GM23338 (cell line): ENCODE data around the gene SMIM31. TPM values are rescaled to one million over a fixed set of nuclear protein-coding genes. Genes with fewer than 3 reads are reported as not detected.

ENCODE experiments used
- ATAC-seq: fragments of 200-7000 bp; cut with Tn5 transposase; 3 replicates; pipeline ENCODE4 v1.9.1; 2020
- DNase-seq: peaks from one replicate; pipeline ENCODE4 v3.0.0-alpha.2; 2015; ENCODE audit warnings: low spot score
- H2AFZ ChIP-seq: fragments of 200-600 bp; sonication (generic); 2 replicates; pipeline ENCODE4 v1.8.0; 2016; ENCODE audit warnings: antibody characterized with exemption, mild to moderate bottlenecking, moderate library complexity
- H3F3A ChIP-seq: fragments of 200-600 bp; sonication (generic); replicated peaks from 2 replicates; pipeline ENCODE4 v1.8.0; 2017; ENCODE audit warnings: antibody characterized with exemption, mixed run types, low read depth
- H3K27ac ChIP-seq: fragments of 200-600 bp; sonication (generic); 2 replicates; pipeline ENCODE4 v1.6.1; 2016; ENCODE audit warnings: low read depth
- H3K27me3 ChIP-seq: fragments of 200-600 bp; sonication (generic); 2 replicates; pipeline ENCODE4 v1.8.0; 2016; ENCODE audit warnings: mild to moderate bottlenecking, mixed run types, moderate library complexity; ENCODE audit not compliant: insufficient read depth
- H3K36me3 ChIP-seq: fragments of 200-600 bp; sonication (generic); 2 replicates; pipeline ENCODE4 v1.8.0; 2016; ENCODE audit warnings: mild to moderate bottlenecking; ENCODE audit not compliant: insufficient read depth
- H3K4me1 ChIP-seq: fragments of 200-600 bp; sonication (generic); 2 replicates; pipeline ENCODE4 v1.8.0; 2016; ENCODE audit warnings: mild to moderate bottlenecking, moderate library complexity; ENCODE audit not compliant: insufficient read depth
- H3K4me2 ChIP-seq: fragments of 200-600 bp; sonication (generic); 2 replicates; pipeline ENCODE4 v1.7.1; 2017; ENCODE audit warnings: mixed run types
- H3K4me3 ChIP-seq: fragments of 200-600 bp; sonication (generic); 2 replicates; pipeline ENCODE4 v1.6.1; 2016; ENCODE audit warnings: mixed run types
- H3K79me2 ChIP-seq: fragments of 200-600 bp; sonication (generic); replicated peaks from 2 replicates; pipeline ENCODE4 v1.8.0; 2017; ENCODE audit warnings: mild to moderate bottlenecking; ENCODE audit not compliant: insufficient read depth
- H3K9me2 ChIP-seq: fragments of 200-600 bp; sonication (generic); 2 replicates; pipeline ENCODE4 v1.8.0; 2017; ENCODE audit not compliant: insufficient read depth
- H4K20me1 ChIP-seq: fragments of 200-600 bp; sonication (generic); replicated peaks from 2 replicates; pipeline ENCODE4 v1.8.0; 2017; ENCODE audit warnings: mild to moderate bottlenecking; ENCODE audit not compliant: insufficient read depth
- H3K27ac Mint-ChIP-seq: 2 replicates; pipeline ENCODE4 v1.8.0; 2020; ENCODE audit warnings: inconsistent platforms, mild to moderate bottlenecking, moderate library complexity, mixed read lengths
- H3K27me3 Mint-ChIP-seq: 3 replicates; pipeline ENCODE4 v1.8.0; 2022; ENCODE audit warnings: low read depth, mild to moderate bottlenecking, moderate library complexity, mixed read lengths, inconsistent platforms; ENCODE audit not compliant: insufficient read depth, poor library complexity
- H3K36me3 Mint-ChIP-seq: 3 replicates; pipeline ENCODE4 v1.8.0; 2021; ENCODE audit warnings: low read depth, mild to moderate bottlenecking, inconsistent platforms, moderate library complexity, mixed read lengths
- H3K4me1 Mint-ChIP-seq: 3 replicates; pipeline ENCODE4 v1.8.0; 2020; ENCODE audit warnings: mild to moderate bottlenecking, inconsistent platforms, mixed read lengths
- H3K4me3 Mint-ChIP-seq: 3 replicates; pipeline ENCODE4 v1.8.0; 2021; ENCODE audit warnings: moderate library complexity, mild to moderate bottlenecking, inconsistent platforms, mixed read lengths
- H3K9me3 Mint-ChIP-seq: 3 replicates; pipeline ENCODE4 v1.8.0; 2020; ENCODE audit warnings: moderate library complexity, mild to moderate bottlenecking, inconsistent platforms, mixed read lengths
- CREB1 ChIP-seq: fragments of 250-450 bp; sonication (Bioruptor Pico); IDR thresholded peaks from 2 replicates; pipeline ENCODE4 v1.5.0; 2020; ENCODE audit warnings: low read depth, mild to moderate bottlenecking, moderate library complexity
- CTCF ChIP-seq, 2 experiments: fragments of 200-600 bp in 1 of 2; sonication (generic) in 1 of 2; conservative IDR thresholded peaks; 2 replicates each; pipeline versions ENCODE4 v1.5.1 to v1.6.1; 2016 to 2017; ENCODE audit warnings: antibody characterized with exemption in 2 of 2, low read depth in 2 of 2, mild to moderate bottlenecking in 2 of 2, moderate library complexity in 1 of 2
- ETS1 ChIP-seq: IDR thresholded peaks from 2 replicates; pipeline ENCODE4 v1.6.1; 2016; ENCODE audit warnings: antibody characterized with exemption
- EZH2 ChIP-seq: fragments of 200-600 bp; sonication (generic); IDR thresholded peaks from one replicate; pipeline ENCODE4 v1.8.0; 2017; ENCODE audit warnings: antibody characterized with exemption, mild to moderate bottlenecking, low read depth; ENCODE audit not compliant: unreplicated experiment
- EZH2phosphoT487 ChIP-seq: fragments of 200-600 bp; sonication (generic); IDR thresholded peaks from one replicate; pipeline ENCODE4 v1.8.1; 2018; ENCODE audit warnings: antibody characterized with exemption; ENCODE audit not compliant: unreplicated experiment
- JUNB ChIP-seq: IDR thresholded peaks from one replicate; pipeline ENCODE4 v1.6.1; 2016; ENCODE audit warnings: antibody characterized with exemption; ENCODE audit not compliant: unreplicated experiment
- NANOG ChIP-seq: IDR thresholded peaks from 2 replicates; pipeline ENCODE4 v1.6.1; 2016; ENCODE audit warnings: antibody characterized with exemption, borderline replicate concordance
- POLR2AphosphoS5 ChIP-seq: IDR thresholded peaks from 2 replicates; pipeline ENCODE4 v1.6.1; 2016; ENCODE audit warnings: antibody characterized with exemption, low read depth
- REST ChIP-seq: IDR thresholded peaks from one replicate; pipeline ENCODE4 v1.6.1; 2018; ENCODE audit warnings: antibody characterized with exemption; ENCODE audit not compliant: unreplicated experiment
- STAT1 ChIP-seq: IDR thresholded peaks from one replicate; pipeline ENCODE4 v1.6.1; 2016; ENCODE audit warnings: antibody characterized with exemption; ENCODE audit not compliant: unreplicated experiment
- ZNF114 ChIP-seq: fragments of 250-450 bp; sonication (Bioruptor Pico); IDR thresholded peaks from 2 replicates; pipeline ENCODE4 v1.5.0; 2020; ENCODE audit warnings: mild to moderate bottlenecking, moderate library complexity
- ZNF331 ChIP-seq: fragments of 250-450 bp; sonication (Bioruptor Pico); IDR thresholded peaks from 2 replicates; pipeline ENCODE4 v1.5.0; 2020; ENCODE audit warnings: low read depth, mild to moderate bottlenecking, moderate library complexity
- polyA plus RNA-seq: library from polyadenylated mRNA; unstranded; fragments of >200 nt; fragmentation: Nextera tagmentation; extraction: Ambion mirVana; gene quantifications from 2 replicates; pipeline ENCODE4 v1.2.1, GENCODE V29; 2016
- total RNA-seq: library from RNA; depleted of rRNA; stranded (reverse); fragments of >200 nt; shearing (Covaris generic); gene quantifications from 2 replicates; pipeline ENCODE4 v1.2.3, GENCODE V29; 2014
- TF ChIP-seq, protein P1 (sequence below): fragments of 250-450 bp; sonication (Bioruptor Pico); IDR thresholded peaks from 2 replicates; pipeline ENCODE4 v1.5.0; 2020; ENCODE audit warnings: mild to moderate bottlenecking, moderate library complexity

Gene SMIM31
- total and polyA plus RNA-seq, 2 experiments from 2014 or later: not detected

DNA sequence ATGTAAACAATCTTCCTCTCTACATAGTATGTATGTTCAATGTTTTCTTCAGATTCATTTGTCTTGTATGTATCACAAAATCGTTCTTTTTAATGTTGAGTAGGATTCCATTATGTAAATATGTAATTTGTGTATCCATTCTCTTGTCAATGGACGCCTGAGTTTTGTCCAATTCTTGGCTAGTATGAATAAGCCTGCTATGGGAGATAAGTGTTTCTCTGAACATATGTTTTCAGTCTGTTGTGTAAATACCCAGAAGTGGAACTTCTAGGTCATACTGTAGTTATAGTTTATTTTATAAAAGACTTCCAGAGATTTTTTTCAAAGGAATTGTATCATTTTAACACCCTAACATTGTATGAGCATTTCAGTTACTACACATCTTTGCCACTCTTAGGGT is 2.8 kb downstream of the SMIM31 start:
- Histone ChIP-seq H2AFZ (no peak overlapping the region), H3K27me3 (no peaks in the 10 kb centered on the region), H4K20me1 (no peaks in the 10 kb centered on the region), H3K4me2 (no peak overlapping the region), H3K36me3 (0 out of 2 replicates have a peak, but pooled peaks cover 7% of the 10 kb centered on the region), H3K4me3 (no peak overlapping the region), H3K4me1 (no peaks in the 10 kb centered on the region), H3K79me2 (no peaks in the 10 kb centered on the region), H3K27ac (no peak overlapping the region), H3K9me2 (no peaks in the 10 kb centered on the region), H3F3A (no peaks in the 10 kb centered on the region)
- H3K4me1 Mint-ChIP-seq: no peaks in the 10 kb centered on the region
- H3K36me3 Mint-ChIP-seq: peaks cover 12% of the 10 kb centered on the region; the same call in 2 of the 3 replicates
- no peak for TF ChIP-seq ZNF114 (CRISPR knock-in tag)
- TF ChIP-seq STAT1: no peak
- TF ChIP-seq NANOG: no peak
- no peak for TF ChIP-seq JUNB
- TF ChIP-seq EZH2phosphoT487: no peak
- TF ChIP-seq ZNF331: no peak
- no peak for TF ChIP-seq CTCF (conservative IDR thresholded peaks at IDR 0.05; ENCODE audit: low read depth in 2 of 2)
- no peak for TF ChIP-seq CREB1 (CRISPR knock-in tag)
- TF ChIP-seq POLR2AphosphoS5: no peak
- TF ChIP-seq EZH2: no peak
- TF ChIP-seq REST: no peak
- TF ChIP-seq, protein P1, sequence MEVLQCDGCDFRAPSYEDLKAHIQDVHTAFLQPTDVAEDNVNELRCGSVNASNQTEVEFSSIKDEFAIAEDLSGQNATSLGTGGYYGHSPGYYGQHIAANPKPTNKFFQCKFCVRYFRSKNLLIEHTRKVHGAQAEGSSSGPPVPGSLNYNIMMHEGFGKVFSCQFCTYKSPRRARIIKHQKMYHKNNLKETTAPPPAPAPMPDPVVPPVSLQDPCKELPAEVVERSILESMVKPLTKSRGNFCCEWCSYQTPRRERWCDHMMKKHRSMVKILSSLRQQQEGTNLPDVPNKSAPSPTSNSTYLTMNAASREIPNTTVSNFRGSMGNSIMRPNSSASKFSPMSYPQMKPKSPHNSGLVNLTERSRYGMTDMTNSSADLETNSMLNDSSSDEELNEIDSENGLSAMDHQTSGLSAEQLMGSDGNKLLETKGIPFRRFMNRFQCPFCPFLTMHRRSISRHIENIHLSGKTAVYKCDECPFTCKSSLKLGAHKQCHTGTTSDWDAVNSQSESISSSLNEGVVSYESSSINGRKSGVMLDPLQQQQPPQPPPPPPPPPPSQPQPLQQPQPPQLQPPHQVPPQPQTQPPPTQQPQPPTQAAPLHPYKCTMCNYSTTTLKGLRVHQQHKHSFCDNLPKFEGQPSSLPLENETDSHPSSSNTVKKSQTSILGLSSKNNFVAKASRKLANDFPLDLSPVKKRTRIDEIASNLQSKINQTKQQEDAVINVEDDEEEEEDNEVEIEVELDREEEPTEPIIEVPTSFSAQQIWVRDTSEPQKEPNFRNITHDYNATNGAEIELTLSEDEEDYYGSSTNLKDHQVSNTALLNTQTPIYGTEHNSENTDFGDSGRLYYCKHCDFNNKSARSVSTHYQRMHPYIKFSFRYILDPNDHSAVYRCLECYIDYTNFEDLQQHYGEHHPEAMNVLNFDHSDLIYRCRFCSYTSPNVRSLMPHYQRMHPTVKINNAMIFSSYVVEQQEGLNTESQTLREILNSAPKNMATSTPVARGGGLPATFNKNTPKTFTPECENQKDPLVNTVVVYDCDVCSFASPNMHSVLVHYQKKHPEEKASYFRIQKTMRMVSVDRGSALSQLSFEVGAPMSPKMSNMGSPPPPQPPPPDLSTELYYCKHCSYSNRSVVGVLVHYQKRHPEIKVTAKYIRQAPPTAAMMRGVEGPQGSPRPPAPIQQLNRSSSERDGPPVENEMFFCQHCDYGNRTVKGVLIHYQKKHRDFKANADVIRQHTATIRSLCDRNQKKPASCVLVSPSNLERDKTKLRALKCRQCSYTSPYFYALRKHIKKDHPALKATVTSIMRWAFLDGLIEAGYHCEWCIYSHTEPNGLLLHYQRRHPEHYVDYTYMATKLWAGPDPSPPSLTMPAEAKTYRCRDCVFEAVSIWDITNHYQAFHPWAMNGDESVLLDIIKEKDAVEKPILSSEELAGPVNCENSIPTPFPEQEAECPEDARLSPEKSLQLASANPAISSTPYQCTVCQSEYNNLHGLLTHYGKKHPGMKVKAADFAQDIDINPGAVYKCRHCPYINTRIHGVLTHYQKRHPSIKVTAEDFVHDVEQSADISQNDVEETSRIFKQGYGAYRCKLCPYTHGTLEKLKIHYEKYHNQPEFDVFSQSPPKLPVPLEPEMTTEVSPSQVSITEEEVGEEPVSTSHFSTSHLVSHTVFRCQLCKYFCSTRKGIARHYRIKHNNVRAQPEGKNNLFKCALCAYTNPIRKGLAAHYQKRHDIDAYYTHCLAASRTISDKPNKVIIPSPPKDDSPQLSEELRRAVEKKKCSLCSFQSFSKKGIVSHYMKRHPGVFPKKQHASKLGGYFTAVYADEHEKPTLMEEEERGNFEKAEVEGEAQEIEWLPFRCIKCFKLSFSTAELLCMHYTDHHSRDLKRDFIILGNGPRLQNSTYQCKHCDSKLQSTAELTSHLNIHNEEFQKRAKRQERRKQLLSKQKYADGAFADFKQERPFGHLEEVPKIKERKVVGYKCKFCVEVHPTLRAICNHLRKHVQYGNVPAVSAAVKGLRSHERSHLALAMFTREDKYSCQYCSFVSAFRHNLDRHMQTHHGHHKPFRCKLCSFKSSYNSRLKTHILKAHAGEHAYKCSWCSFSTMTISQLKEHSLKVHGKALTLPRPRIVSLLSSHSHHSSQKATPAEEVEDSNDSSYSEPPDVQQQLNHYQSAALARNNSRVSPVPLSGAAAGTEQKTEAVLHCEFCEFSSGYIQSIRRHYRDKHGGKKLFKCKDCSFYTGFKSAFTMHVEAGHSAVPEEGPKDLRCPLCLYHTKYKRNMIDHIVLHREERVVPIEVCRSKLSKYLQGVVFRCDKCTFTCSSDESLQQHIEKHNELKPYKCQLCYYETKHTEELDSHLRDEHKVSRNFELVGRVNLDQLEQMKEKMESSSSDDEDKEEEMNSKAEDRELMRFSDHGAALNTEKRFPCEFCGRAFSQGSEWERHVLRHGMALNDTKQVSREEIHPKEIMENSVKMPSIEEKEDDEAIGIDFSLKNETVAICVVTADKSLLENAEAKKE (CRISPR knock-in tag): no peak
- TF ChIP-seq ETS1: no peak
- H3K27ac Mint-ChIP-seq: no peak overlapping the region
- ATAC-seq (no peak), DNase-seq (no peak)
- H3K27me3 Mint-ChIP-seq: peaks cover 4% of the 10 kb centered on the region
- no peak overlapping the region for H3K4me3 Mint-ChIP-seq
- peaks cover 26% of the 10 kb centered on the region for H3K9me3 Mint-ChIP-seq
